ENCODE data around the gene EXTL2. TPM values are rescaled to one million over a fixed set of nuclear protein-coding genes. Genes with fewer than 3 reads are reported as not detected.

The EXTL2 gene
- total RNA-seq, 3 donors from 2014 or later, result 8.3 to 17.0 (median 15.4) TPM

GRCh38 chr1:100904528-100904927, 9.9 kb upstream of the EXTL2 start:
- Histone ChIP-seq H3K9me3 (no peaks in the 10 kb centered on the region), H3K36me3 (no peaks in the 10 kb centered on the region), H3K27me3 (no peaks in the 10 kb centered on the region), H3K4me1 (no peaks in the 10 kb centered on the region), H3K4me3 (no peak overlapping the region), H3K27ac (no peak overlapping the region)
- intact Hi-C loops (cut with DNase I; ENCODE audit: low total_unique reads), result no loop called here
- no peak for TF ChIP-seq POLR2AphosphoS5 (IDR thresholded peaks at IDR 0.05)
- no peak for TF ChIP-seq CTCF (IDR thresholded peaks at IDR 0.05)
- DNase-seq (ENCODE audit: low spot score in 2 of 2), result no peak

- Histone ChIP-seq H3K27ac (no peak overlapping the region), H3K36me3 (no peaks in the 10 kb centered on the region), H3K4me3 (no peak overlapping the region), H3K9me3 (no peaks in the 10 kb centered on the region), H3K4me1 (no peaks in the 10 kb centered on the region), H3K27me3 (no peaks in the 10 kb centered on the region)
- TF ChIP-seq CTCF (IDR thresholded peaks at IDR 0.05) (no peak), POLR2A (IDR thresholded peaks at IDR 0.05) (no peak), POLR2AphosphoS5 (IDR thresholded peaks at IDR 0.05) (no peak)
- intact Hi-C loops (cut with DNase I; ENCODE audit: low total_unique reads), result no loop called here
- no peak for DNase-seq (ENCODE audit: low spot score in 2 of 2)
These were observed 9.1 kb upstream of the EXTL2 start for GRCh38 chr1:100903777-100904176.

- Histone ChIP-seq H3K27ac (no peak overlapping the region), H3K27me3 (no peaks in the 10 kb centered on the region), H3K4me1 (peaks cover 0 to under 1% of the 10 kb centered on the region in 2 donors), H3K36me3 (no peaks in the 10 kb centered on the region), H3K4me3 (no peak overlapping the region), H3K9me3 (no peaks in the 10 kb centered on the region)
- no peak for DNase-seq (ENCODE audit: low spot score in 2 of 2)
- intact Hi-C loops (cut with DNase I; ENCODE audit: low total_unique reads), result no loop called here
- TF ChIP-seq POLR2A (IDR thresholded peaks at IDR 0.05) (no peak), CTCF (IDR thresholded peaks at IDR 0.05) (no peak)
These were observed 7.7 kb upstream of the EXTL2 start for GRCh38 chr1:100902365-100902764.

- peaks cover 0 to 8% of the 10 kb centered on the region in 2 donors for H3K4me1 ChIP-seq
- intact Hi-C loops (cut with DNase I; ENCODE audit: low total_unique reads), result no loop called here
- H3K36me3 ChIP-seq, result no peaks in the 10 kb centered on the region
- no peaks in the 10 kb centered on the region for H3K27me3 ChIP-seq
- H3K4me3 ChIP-seq, result peak overlapping the region; percentile 77 to 86 (median 85)
- no peak for TF ChIP-seq POLR2AphosphoS5 (IDR thresholded peaks at IDR 0.05)
- TF ChIP-seq POLR2A (IDR thresholded peaks at IDR 0.05), result no peak
- TF ChIP-seq CTCF (IDR thresholded peaks at IDR 0.05), result no peak
- peak in 1 of 2 donors; percentile 19 for DNase-seq (ENCODE audit: low spot score in 2 of 2)
- H3K27ac ChIP-seq, result peak overlapping the region; percentile 90 to 98
- no peaks in the 10 kb centered on the region for H3K9me3 ChIP-seq
These were observed 1.9 kb upstream of the EXTL2 start for GRCh38 chr1:100896481-100896982.

- no peak for TF ChIP-seq CTCF (IDR thresholded peaks at IDR 0.05)
- peak; percentile 60 to 79 (median 66) for TF ChIP-seq POLR2AphosphoS5 (IDR thresholded peaks at IDR 0.05)
- peak; percentile 35 for TF ChIP-seq POLR2A (IDR thresholded peaks at IDR 0.05)
- peak within 1 kb of the TSS; percentile 90 to 98 for H3K27ac ChIP-seq
- peaks cover 0 to 8% of the 10 kb centered on the region in 2 donors for H3K4me1 ChIP-seq
- H3K27me3 ChIP-seq, result no peaks in the 10 kb centered on the region
- no peaks in the 10 kb centered on the region for H3K9me3 ChIP-seq
- no peaks in the 10 kb centered on the region for H3K36me3 ChIP-seq
- peak; percentile 93 to 96 for DNase-seq (ENCODE audit: low spot score in 2 of 2)
- intact Hi-C loops (cut with DNase I; ENCODE audit: low total_unique reads), result no loop called here
- peak within 1 kb of the TSS; percentile 77 to 86 (median 85) for H3K4me3 ChIP-seq
These were observed 1.2 kb upstream of the EXTL2 start, which contains the start of gene SLC30A7 for GRCh38 chr1:100895540-100896480. Gene SLC30A7, plus strand, starts transcription at chr1:100896090. Its CDS starts 173 bp downstream, at chr1:100896263.

Measured in breast epithelium (tissue), 4 donors.